Right lobe of liver (tissue), 6 donors: Measurements from ENCODE around the gene C4BPA. TPM values are rescaled to one million over a fixed set of nuclear protein-coding genes. Genes with fewer than 3 reads are reported as not detected.

Experiments used
- ATAC-seq, 4 donors: fragments of 200-7000 bp; cut with Tn5 transposase; one replicate each; pipeline ENCODE4 v1.9.1; 2020; ENCODE audit warnings: mild to moderate bottlenecking in 4 of 4, moderate library complexity in 4 of 4
- DNase-seq, 3 donors: peaks; one replicate each; pipeline ENCODE4 v3.0.0-alpha.2; 2020
- H3K27ac ChIP-seq, 3 donors: fragments of 200-600 bp; one replicate each; pipeline ENCODE4 v1.8.0; 2022
- H3K27me3 ChIP-seq, 2 donors: fragments of 200-600 bp; one replicate each; pipeline ENCODE4 v1.8.0; 2022
- H3K36me3 ChIP-seq, 4 donors: fragments of 200-600 bp; sonication (generic) in 1 of 4; one replicate each; pipeline versions ENCODE4 v1.5.1 to v1.8.0; 2017 to 2022; ENCODE audit warnings: control low read depth in 1 of 4
- H3K4me1 ChIP-seq, 4 donors: fragments of 200-600 bp; sonication (generic) in 1 of 4; one replicate each; pipeline versions ENCODE4 v1.5.1 to v1.8.0; 2017 to 2022; ENCODE audit warnings: control low read depth in 1 of 4
- H3K4me3 ChIP-seq, 3 donors: fragments of 200-600 bp; one replicate each; pipeline ENCODE4 v1.8.0; 2022
- H3K9me3 ChIP-seq, 4 donors: fragments of 200-600 bp; sonication (generic) in 1 of 4; one replicate each; pipeline versions ENCODE4 v1.5.1 to v1.8.0; 2017 to 2022; ENCODE audit warnings: control low read depth in 1 of 4
- CTCF ChIP-seq, 4 donors: fragments of 200-600 bp in 3 of 4; fragments of 450-650 bp in 1 of 4; IDR thresholded peaks; one replicate each; pipeline versions ENCODE4 v1.5.1 to v1.8.0; 2016 to 2022; ENCODE audit warnings: antibody characterized with exemption in 4 of 4, mild to moderate bottlenecking in 2 of 4
- POLR2A ChIP-seq: fragments of 450-650 bp; IDR thresholded peaks from one replicate; pipeline ENCODE4 v1.6.1; 2017; ENCODE audit warnings: antibody characterized with exemption, mild to moderate bottlenecking
- WGBS: methylation state at CpG from one replicate; pipeline ENCODE4 v1.1.6; 2018; ENCODE audit warnings: low coverage, low lambda C conversion rate; ENCODE audit not compliant: insufficient coverage; ENCODE audit errors: missing lambda C conversion rate; 5-methylcytosine and 5-hydroxymethylcytosine counted together
- intact Hi-C, 2 donors: fragments of 100-400 bp; cut with DNase I; formaldehyde crosslinking; loops; one replicate each; pipeline versions ENCODE4 v1.11.2 to v1.14.1; 2022
- long read RNA-seq: library from polyadenylated mRNA; unstranded; transcript quantifications from one replicate; pipeline ENCODE4 v2.0.0, GENCODE V29; 2019
- total RNA-seq, 6 experiments: library from RNA; depleted of rRNA in 2 of 6; stranded (reverse); fragments of >200 nt in 2 of 6; fragmentation: NEBNext Ultra II Directional in 3 of 6; extraction: Animal tissue kit (Norgen Biotek cat#: 25700) in 3 of 6; gene quantifications; one replicate each; pipeline versions ENCODE4 v1.1.0 to v1.2.4, GENCODE V29; 2016 to 2023
- donor health status: DM: no; HTN: yes; CAD: no.
- donor health status: DM: no; HTN: no; CAD: no.
- donor health status: DM: no; HTN: no; CAD: no.
- donor health status: DM: no; HTN: yes; CAD: no.
- donor health status: DM: no; HTN: yes; CAD: no.

Gene C4BPA
- 1,000 to 10,000 TPM in 3 of 6 experiments, 100 to 1,000 TPM in 3; 746 to 1,325 (median 959) TPM for total RNA-seq
- long read RNA-seq, transcript C4BPA-201 (12 exons, 2,243 nt), result major isoform, 127 of 270 reads
- long read RNA-seq, partial matches to known transcripts, result 35 of 270 reads
- long read RNA-seq, other reads (novel, unspliced or antisense), result 108 of 270 reads

GRCh38 chr1:207103892-207104373 lies at the start of gene C4BPA:
Gene C4BPA (plus strand): TSS chr1:207104233. CDS start chr1:207113026, 8,793 bp downstream.
- peak within 1 kb of the TSS; percentile 40 to 66 (median 59) for H3K4me3 ChIP-seq
- peak in 1 of 3 donors; percentile 85 for DNase-seq
- peaks cover 0 to 7% (median 0%) of the 10 kb centered on the region in 4 donors for H3K36me3 ChIP-seq
- 19% methylated on average over 6 of the region's 7 CpGs for WGBS
- TF ChIP-seq POLR2A (peak; percentile 84), CTCF (IDR thresholded peaks at IDR 0.05) (no peak)
- intact Hi-C loops, result no loop called here
- H3K27ac ChIP-seq, result peak within 1 kb of the TSS; percentile 75 to 95 (median 91)
- H3K4me1 ChIP-seq, result peaks cover 0 to 40% (median 14%) of the 10 kb centered on the region in 4 donors
- ATAC-seq, result peak; percentile 67 to 90 (median 78)
- H3K27me3 ChIP-seq, result no peaks in the 10 kb centered on the region
- H3K9me3 ChIP-seq, result no peaks in the 10 kb centered on the region

- DNase-seq (no peak), ATAC-seq (no peak)
- intact Hi-C loops, result no loop called here
- WGBS, result 57% methylated on average over 2 of the region's 2 CpGs
- Histone ChIP-seq H3K27me3 (no peaks in the 10 kb centered on the region), H3K9me3 (no peaks in the 10 kb centered on the region), H3K4me3 (no peak overlapping the region), H3K27ac (no peak overlapping the region), H3K4me1 (peaks cover 0 to 16% (median 1%) of the 10 kb centered on the region in 4 donors), H3K36me3 (no peaks in the 10 kb centered on the region)
- TF ChIP-seq POLR2A (no peak), CTCF (IDR thresholded peaks at IDR 0.05) (no peak)
Observed at GRCh38 chr1:207054491-207054890, 49.5 kb upstream of the C4BPA start.

GRCh38 chr1:207055386-207056001 lies 48.5 kb upstream of the C4BPA start:
- ATAC-seq (no peak), DNase-seq (no peak)
- Histone ChIP-seq H3K4me3 (no peak overlapping the region), H3K27ac (no peak overlapping the region), H3K27me3 (no peaks in the 10 kb centered on the region), H3K9me3 (no peaks in the 10 kb centered on the region), H3K4me1 (peaks cover 0 to 13% (median 1%) of the 10 kb centered on the region in 4 donors), H3K36me3 (no peaks in the 10 kb centered on the region)
- 81% methylated on average over 2 of the region's 3 CpGs for WGBS
- intact Hi-C loops, result no loop called here
- no peak for TF ChIP-seq CTCF (IDR thresholded peaks at IDR 0.05)
- no peak for TF ChIP-seq POLR2A

GRCh38 chr1:207056673-207057072 lies 47.4 kb upstream of the C4BPA start:
- WGBS, result 51% methylated on average over 6 of the region's 6 CpGs
- ATAC-seq (no peak), DNase-seq (no peak)
- TF ChIP-seq POLR2A, result no peak
- TF ChIP-seq CTCF (IDR thresholded peaks at IDR 0.05), result no peak
- intact Hi-C loops, result no loop called here
- Histone ChIP-seq H3K9me3 (no peaks in the 10 kb centered on the region), H3K27ac (no peak overlapping the region), H3K4me1 (peaks cover 0 to 7% (median under 1%) of the 10 kb centered on the region in 4 donors), H3K36me3 (peaks cover 0 to 4% (median 0%) of the 10 kb centered on the region in 4 donors), H3K27me3 (no peaks in the 10 kb centered on the region), H3K4me3 (no peak overlapping the region)
